GM13977 (cell line): ENCODE results near the gene PCAT7.

ENCODE experiments used
- DNase-seq: peaks from one replicate; pipeline ENCODE4 v3.0.0; 2012; ENCODE audit warnings: low spot score
- CTCF ChIP-seq: IDR thresholded peaks from 2 replicates; pipeline ENCODE4 v1.5.1; 2012; ENCODE audit warnings: mild to moderate bottlenecking, control low read depth; ENCODE audit not compliant: insufficient read depth; ENCODE audit errors: extremely low read depth, missing control alignments
- in situ Hi-C: fragments of 300-500 bp; cut with MboI; formaldehyde crosslinking; loops from one replicate; pipeline ENCODE4 v1.12.0; 2022; ENCODE audit warnings: low sequenced_read_pairs, low pct_unique_long_range_greater_than_20kb, mixed read lengths, inconsistent platforms; ENCODE audit not compliant: unreplicated experiment

The PCAT7 gene

GRCh38 chr9:94610181-94610606 is 55.3 kb downstream of the PCAT7 start:
- no peak for DNase-seq
- in situ Hi-C loops = no loop called here
- TF ChIP-seq CTCF = no peak

- no peak for TF ChIP-seq CTCF
- in situ Hi-C loops = no loop called here
- DNase-seq = no peak
Observed at GRCh38 chr9:94611638-94612068, 56.8 kb downstream of the PCAT7 start.

- in situ Hi-C loops = no loop called here
- DNase-seq = no peak
- TF ChIP-seq CTCF = no peak
Observed at GRCh38 chr9:94612071-94612470, 57.2 kb downstream of the PCAT7 start.

- no peak for DNase-seq
- in situ Hi-C loops = no loop called here
- no peak for TF ChIP-seq CTCF
Observed at GRCh38 chr9:94613003-94613402, 58.1 kb downstream of the PCAT7 start.

GRCh38 chr9:94619026-94619425 is 64.1 kb downstream of the PCAT7 start:
- TF ChIP-seq CTCF = no peak
- in situ Hi-C loops = no loop called here
- DNase-seq = no peak
